HEK293T (cell line): ENCODE results near the gene MAP3K5.
A peak's percentile ranks its signal among the peaks of the same experiment; 100 is the strongest.

Source experiments
- CTCF ChIA-PET: fragments of 350-600 bp; formaldehyde crosslinking; extraction: SDS; loops from one replicate; lab custom pipeline; 2021; ENCODE audit warnings: antibody characterized with exemption, inconsistent platforms; lab: Yijun Ruan, JAX
- POLR2A ChIA-PET: fragments of 350-600 bp; formaldehyde crosslinking; extraction: SDS; loops from one replicate; lab custom pipeline; 2020; ENCODE audit warnings: antibody characterized with exemption, inconsistent platforms; lab: Yijun Ruan, JAX
- DNase-seq: peaks from one replicate; pipeline ENCODE4 v3.0.0; 2012; ENCODE audit warnings: mixed read lengths; ENCODE audit errors: extremely low spot score
- ARNT ChIP-seq: fragments of 450-650 bp; IDR thresholded peaks from 2 replicates; pipeline ENCODE4 v1.6.1; 2017; ENCODE audit warnings: mild to moderate bottlenecking
- BHLHE40 ChIP-seq: fragments of 450-650 bp; IDR thresholded peaks from 2 replicates; pipeline ENCODE4 v1.6.1; 2016; ENCODE audit warnings: mild to moderate bottlenecking, moderate library complexity, borderline replicate concordance
- CTBP1 ChIP-seq: fragments of 450-650 bp; IDR thresholded peaks from 2 replicates; pipeline ENCODE4 v1.6.1; 2016; ENCODE audit warnings: borderline replicate concordance
- ELF4 ChIP-seq: fragments of 450-650 bp; IDR thresholded peaks from 2 replicates; pipeline ENCODE4 v1.6.1; 2017; ENCODE audit warnings: antibody characterized with exemption
- FOXA1 ChIP-seq: fragments of 450-650 bp; IDR thresholded peaks from 2 replicates; pipeline ENCODE4 v1.6.1; 2016; ENCODE audit warnings: mild to moderate bottlenecking
- FOXK2 ChIP-seq: fragments of 450-650 bp; IDR thresholded peaks from 2 replicates; pipeline ENCODE4 v1.6.1; 2016; ENCODE audit warnings: mild to moderate bottlenecking
- FOXM1 ChIP-seq: fragments of 450-650 bp; IDR thresholded peaks from 2 replicates; pipeline ENCODE4 v1.6.1; 2017; ENCODE audit warnings: mild to moderate bottlenecking, borderline replicate concordance
- HDGF ChIP-seq: fragments of 450-650 bp; IDR thresholded peaks from 2 replicates; pipeline ENCODE4 v1.6.1; 2017; ENCODE audit warnings: antibody characterized with exemption, borderline replicate concordance
- L3MBTL2 ChIP-seq: fragments of 450-650 bp; conservative IDR thresholded peaks from 2 replicates; pipeline ENCODE4 v1.6.1; 2016; ENCODE audit warnings: mild to moderate bottlenecking
- LEF1 ChIP-seq: fragments of 450-650 bp; IDR thresholded peaks from 2 replicates; pipeline ENCODE4 v1.6.1; 2017; ENCODE audit warnings: mild to moderate bottlenecking, borderline replicate concordance
- NFRKB ChIP-seq: fragments of 450-650 bp; IDR thresholded peaks from 2 replicates; pipeline ENCODE4 v1.6.1; 2016; ENCODE audit warnings: mild to moderate bottlenecking, moderate library complexity
- SP1 ChIP-seq: fragments of 450-650 bp; IDR thresholded peaks from 2 replicates; pipeline ENCODE4 v1.6.1; 2017
- SUZ12 ChIP-seq: fragments of 450-650 bp; IDR thresholded peaks from 2 replicates; pipeline ENCODE4 v1.6.1; 2016; ENCODE audit warnings: mild to moderate bottlenecking
- TARDBP ChIP-seq: fragments of 450-650 bp; IDR thresholded peaks from 2 replicates; pipeline ENCODE4 v1.6.1; 2016
- ZNF384 ChIP-seq: fragments of 450-650 bp; IDR thresholded peaks from 2 replicates; pipeline ENCODE4 v1.6.1; 2016
- TF ChIP-seq, protein P1 (sequence below): fragments of 450-650 bp; IDR thresholded peaks from 2 replicates; pipeline ENCODE4 v1.6.1; 2016

The MAP3K5 gene

DNA sequence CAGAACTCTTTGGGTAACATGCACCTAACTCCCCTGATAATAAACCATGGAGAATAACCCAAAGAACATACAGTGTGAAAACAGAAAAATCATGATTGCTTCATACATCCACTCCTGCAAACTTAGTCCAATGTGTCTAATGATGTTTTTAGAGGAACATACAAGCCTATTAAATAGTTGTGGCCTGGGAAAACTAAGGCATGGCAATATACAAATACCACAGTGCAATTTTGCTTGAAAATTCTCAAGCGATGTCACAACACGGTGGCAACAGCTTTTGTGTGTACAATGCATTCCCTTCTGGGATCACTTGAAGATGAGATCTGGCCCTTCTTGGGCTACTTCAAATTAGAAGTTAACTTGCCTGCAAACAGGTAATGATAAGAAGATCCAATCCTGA lies 16.7 kb downstream of the MAP3K5 start:
- ChIA-PET CTCF (interaction anchor here (1.4 to 1.8 kb wide), 2 partner anchors 11 to 17 kb away, joined by 4 to 7 read pairs; partner anchors contain the start of gene MAP3K5), POLR2A (no interaction called here)
- TF ChIP-seq BHLHE40 (no peak), L3MBTL2 (no peak), HDGF (no peak), CTBP1 (no peak), SP1 (no peak), NFRKB (no peak), ZNF384 (no peak), LEF1 (no peak), SUZ12 (no peak), ARNT (no peak), TARDBP (no peak), FOXM1 (no peak), FOXA1 (no peak)
- TF ChIP-seq, protein P1, sequence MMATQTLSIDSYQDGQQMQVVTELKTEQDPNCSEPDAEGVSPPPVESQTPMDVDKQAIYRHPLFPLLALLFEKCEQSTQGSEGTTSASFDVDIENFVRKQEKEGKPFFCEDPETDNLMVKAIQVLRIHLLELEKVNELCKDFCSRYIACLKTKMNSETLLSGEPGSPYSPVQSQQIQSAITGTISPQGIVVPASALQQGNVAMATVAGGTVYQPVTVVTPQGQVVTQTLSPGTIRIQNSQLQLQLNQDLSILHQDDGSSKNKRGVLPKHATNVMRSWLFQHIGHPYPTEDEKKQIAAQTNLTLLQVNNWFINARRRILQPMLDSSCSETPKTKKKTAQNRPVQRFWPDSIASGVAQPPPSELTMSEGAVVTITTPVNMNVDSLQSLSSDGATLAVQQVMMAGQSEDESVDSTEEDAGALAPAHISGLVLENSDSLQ = no peak
- no peak for DNase-seq

DNA sequence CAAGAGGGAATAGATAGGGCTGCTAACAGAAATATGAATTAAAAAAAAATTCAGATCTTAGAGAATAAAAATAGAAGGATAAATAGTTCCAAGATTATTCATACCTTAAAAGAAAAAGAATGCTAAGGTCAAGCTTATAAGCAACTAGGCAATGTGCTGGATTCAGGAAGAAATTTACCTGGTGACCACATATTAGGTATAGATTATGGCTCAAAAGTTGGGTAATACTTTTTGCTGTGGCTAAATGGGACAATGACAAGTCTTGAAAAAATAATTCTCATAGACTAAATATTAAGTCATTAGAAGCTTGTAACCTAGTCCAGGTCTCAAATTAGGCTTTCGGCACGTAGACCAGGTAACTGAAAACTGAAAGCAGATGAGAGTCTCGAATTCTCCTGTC lies 17.2 kb downstream of the MAP3K5 start:
- CTCF ChIA-PET = interaction anchor here (1.4 to 1.8 kb wide), 2 partner anchors 11 to 17 kb away, joined by 4 to 7 read pairs; partner anchors contain the start of gene MAP3K5
- POLR2A ChIA-PET = no interaction called here
- no peak for TF ChIP-seq LEF1
- no peak for TF ChIP-seq SUZ12

DNA sequence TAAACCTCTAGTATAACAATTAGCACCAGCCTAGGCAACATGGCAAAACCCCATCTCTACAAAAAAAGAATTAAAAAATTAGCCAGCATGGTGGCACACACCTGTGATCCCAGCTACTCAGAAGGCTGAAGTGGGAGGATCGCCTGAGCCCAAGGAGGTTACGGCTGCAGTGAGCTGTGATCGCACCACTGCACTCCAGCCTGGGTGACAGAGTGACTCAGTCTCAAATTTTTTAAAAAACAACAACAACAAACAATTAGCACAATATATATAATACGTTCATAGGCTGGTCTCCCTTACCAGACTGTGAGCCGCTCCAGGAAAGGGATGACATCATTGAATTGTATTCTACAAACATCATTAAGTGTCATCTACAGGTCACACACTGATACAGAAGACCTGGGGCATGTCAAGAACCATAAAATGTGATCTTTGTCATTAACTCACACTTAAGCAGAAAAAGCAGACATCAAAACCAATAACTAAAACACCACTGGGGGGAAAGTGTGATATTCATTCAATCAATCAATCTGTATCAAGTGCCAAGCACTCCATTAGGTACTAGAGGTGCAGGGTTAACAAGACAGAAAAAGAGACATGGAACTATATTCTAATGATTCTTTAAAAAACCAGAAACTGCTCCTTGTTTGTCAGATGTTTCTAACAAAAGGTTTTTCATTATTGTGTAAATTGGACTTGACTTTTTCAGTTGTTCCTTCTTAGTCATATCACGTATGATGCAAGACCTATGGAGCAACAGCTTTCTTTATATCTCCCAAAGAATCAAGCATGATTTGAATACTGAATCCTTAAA lies 17.8 kb downstream of the MAP3K5 start:
- no peak for DNase-seq
- ChIA-PET CTCF (interaction anchor here (0.6 to 1.4 kb wide), 2 partner anchors 11 to 18 kb away, joined by 3 to 4 read pairs; partner anchors contain the start of gene MAP3K5), POLR2A (interaction anchor here (1.7 kb wide), 1 partner anchor 18 kb away, joined by 4 read pairs; the partner anchor contains the start of gene MAP3K5)
- TF ChIP-seq CTBP1 (peak; percentile 65; the same call in 1 of the 2 replicates), SUZ12 (no peak), ELF4 (no peak), FOXM1 (no peak)
- TF ChIP-seq, protein P1 = peak; percentile 64

More for the DNA sequence above, 17.2 kb downstream of the MAP3K5 start:
- DNase-seq = no peak

DNA sequence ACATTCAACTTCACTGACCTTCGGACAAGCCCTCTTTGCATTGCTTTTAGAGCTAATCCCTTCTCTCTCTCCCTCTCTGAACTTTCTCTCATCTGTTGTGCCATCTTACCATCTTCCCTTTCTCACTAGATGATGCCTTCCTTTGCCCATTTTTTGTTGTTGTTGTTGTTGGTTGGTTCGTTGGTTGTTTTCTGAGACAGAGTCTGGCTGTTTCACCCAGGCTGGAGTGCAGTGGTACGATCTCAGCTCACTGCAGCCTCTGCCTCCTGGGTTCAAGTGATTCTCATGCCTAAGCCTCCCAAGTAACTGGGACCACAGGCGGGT lies 18.8 kb downstream of the MAP3K5 start:
- ChIA-PET POLR2A (interaction anchor here (1.7 kb wide), 1 partner anchor 19 kb away, joined by 4 read pairs; the partner anchor contains the start of gene MAP3K5), CTCF (no interaction called here)
- DNase-seq = no peak
- TF ChIP-seq CTBP1 = no peak
- TF ChIP-seq FOXM1 = no peak
- TF ChIP-seq ARNT = no peak
- TF ChIP-seq FOXA1 = no peak

DNA sequence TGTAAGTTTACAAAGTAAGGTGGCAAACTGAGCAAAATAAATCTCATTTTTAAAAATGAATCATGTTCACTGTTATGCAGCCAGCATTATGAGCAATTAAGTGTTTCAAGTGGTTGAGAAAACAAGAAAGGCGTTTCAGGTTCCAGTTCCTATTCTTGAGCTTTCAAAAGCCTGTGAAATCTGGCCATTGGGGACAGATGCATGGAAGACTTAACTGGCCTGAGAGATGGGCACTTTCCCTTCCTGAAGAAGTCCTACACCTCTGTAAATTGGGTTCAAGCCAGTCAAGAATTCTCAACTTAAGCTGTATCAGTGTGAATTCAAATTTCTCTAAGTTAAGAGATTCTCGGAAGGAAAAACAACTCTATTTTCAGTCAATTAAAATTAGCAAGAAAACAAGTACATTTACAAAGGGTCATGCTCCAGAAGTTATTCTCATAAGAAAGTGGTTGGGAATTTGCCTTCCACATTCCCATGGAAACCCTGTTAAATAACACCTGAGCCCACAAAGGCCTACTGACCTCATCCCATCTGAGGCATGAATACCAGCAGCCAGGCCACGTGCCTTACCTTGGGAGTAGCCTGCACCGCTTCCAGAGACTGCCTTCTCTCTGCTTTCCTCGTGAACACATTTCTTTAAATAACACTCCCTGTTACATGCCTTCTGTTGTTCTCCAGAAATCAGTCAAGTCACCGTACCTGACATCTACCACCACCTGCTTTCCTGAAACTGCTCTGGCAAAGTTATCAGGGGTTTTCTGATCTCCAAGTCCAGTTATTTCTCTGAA lies 19.4 kb downstream of the MAP3K5 start:
- DNase-seq = no peak
- ChIA-PET POLR2A (interaction anchor here (1.7 kb wide), 1 partner anchor 19 kb away, joined by 4 read pairs; the partner anchor contains the start of gene MAP3K5), CTCF (no interaction called here)
- TF ChIP-seq NFRKB = no peak
- TF ChIP-seq SUZ12 = no peak
- TF ChIP-seq BHLHE40 = no peak
- TF ChIP-seq ZNF384 = no peak
- no peak for TF ChIP-seq CTBP1
- TF ChIP-seq SP1 = no peak
- no peak for TF ChIP-seq ARNT
- no peak for TF ChIP-seq LEF1
- TF ChIP-seq HDGF = no peak
- TF ChIP-seq FOXK2 = no peak
- TF ChIP-seq, protein P1 = no peak
- no peak for TF ChIP-seq ELF4
- no peak for TF ChIP-seq L3MBTL2
- TF ChIP-seq FOXM1 = no peak
- TF ChIP-seq FOXA1 = no peak
- TF ChIP-seq TARDBP = no peak

DNA sequence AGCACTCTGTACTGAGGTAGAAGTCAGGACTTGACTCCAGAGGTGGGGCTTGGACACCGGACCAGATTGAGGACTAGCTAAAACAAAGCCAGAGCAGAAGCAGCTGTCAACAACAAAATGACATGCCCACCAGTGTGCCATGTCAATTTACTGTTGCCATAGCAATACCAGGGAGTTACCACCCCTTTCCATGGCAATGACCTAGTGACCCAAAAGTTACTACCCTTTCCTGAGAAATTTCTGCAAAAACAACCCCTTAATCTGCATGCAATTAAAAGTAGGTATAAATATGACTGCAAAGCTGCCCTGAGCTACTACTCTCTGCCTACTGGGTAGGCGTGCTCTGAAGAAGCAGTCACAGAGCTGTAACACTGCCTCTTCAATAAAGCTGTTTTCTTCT lies 21.0 kb downstream of the MAP3K5 start:
- DNase-seq = no peak
- ChIA-PET POLR2A (no interaction called here), CTCF (interaction anchor here (1.2 kb wide), 1 partner anchor 21 kb away, joined by 3 read pairs; the partner anchor contains the start of gene MAP3K5)
- TF ChIP-seq HDGF (no peak), CTBP1 (no peak), FOXK2 (no peak), ARNT (no peak), SP1 (no peak), ZNF384 (no peak), FOXA1 (no peak), ELF4 (no peak), SUZ12 (no peak), L3MBTL2 (no peak), NFRKB (no peak)
- TF ChIP-seq, protein P1 = no peak
